ENCODE results near the gene DCXR. TPM values are rescaled to one million over a fixed set of nuclear protein-coding genes. Genes with fewer than 3 reads are reported as not detected.

Gene DCXR
- total RNA-seq, 1 experiment from 2014 or later, result 111 TPM

- no peak overlapping the region for H3K27ac Mint-ChIP-seq (ENCODE audit: low read depth, unreplicated experiment)
- no peaks in the 10 kb centered on the region for H3K27me3 Mint-ChIP-seq (ENCODE audit: insufficient read depth, unreplicated experiment)
- peaks cover 19% of the 10 kb centered on the region for H3K36me3 Mint-ChIP-seq (ENCODE audit: insufficient read depth, unreplicated experiment)
- no peak overlapping the region for H3K4me3 Mint-ChIP-seq (ENCODE audit: unreplicated experiment)
- intact Hi-C loops (cut with micrococcal nuclease), result no loop called here
- BruUV-seq (replicated peaks), result no TSS peak
- no peak for DNase-seq (ENCODE audit: unreplicated experiment)
- POLR2A ChIA-PET, result interaction anchor here (0.6 to 1.3 kb wide), 3 partner anchors 10 to 63 kb away, joined by 3 to 6 read pairs (median 4); partner anchors contain the start of gene DCXR
- CTCF ChIA-PET, result no interaction called here
- H3K4me1 Mint-ChIP-seq (ENCODE audit: insufficient read depth, unreplicated experiment), result no peaks in the 10 kb centered on the region
- H3K9me3 Mint-ChIP-seq (ENCODE audit: unreplicated experiment), result no peaks in the 10 kb centered on the region
- TF ChIP-seq CTCF (IDR thresholded peaks at IDR 0.05; ENCODE audit: unreplicated experiment), result no peak
Measured at GRCh38 chr17:82047379-82047778, 9.9 kb upstream of the DCXR start.

- DNase-seq (ENCODE audit: unreplicated experiment), result no peak
- ChIA-PET POLR2A (interaction anchor here (1.3 kb wide), 1 partner anchor 9 kb away, joined by 6 read pairs; the partner anchor contains the start of gene DCXR), CTCF (no interaction called here)
- intact Hi-C loops (cut with micrococcal nuclease), result no loop called here
- no peaks in the 10 kb centered on the region for H3K4me1 Mint-ChIP-seq (ENCODE audit: insufficient read depth, unreplicated experiment)
- no peaks in the 10 kb centered on the region for H3K27me3 Mint-ChIP-seq (ENCODE audit: insufficient read depth, unreplicated experiment)
- peaks cover 19% of the 10 kb centered on the region for H3K36me3 Mint-ChIP-seq (ENCODE audit: insufficient read depth, unreplicated experiment)
- no peak overlapping the region for H3K4me3 Mint-ChIP-seq (ENCODE audit: unreplicated experiment)
- no TSS peak for BruUV-seq (replicated peaks)
- no peak for TF ChIP-seq CTCF (IDR thresholded peaks at IDR 0.05; ENCODE audit: unreplicated experiment)
- no peaks in the 10 kb centered on the region for H3K9me3 Mint-ChIP-seq (ENCODE audit: unreplicated experiment)
- no peak overlapping the region for H3K27ac Mint-ChIP-seq (ENCODE audit: low read depth, unreplicated experiment)
Measured at GRCh38 chr17:82046903-82047302, 9.4 kb upstream of the DCXR start.

DNA sequence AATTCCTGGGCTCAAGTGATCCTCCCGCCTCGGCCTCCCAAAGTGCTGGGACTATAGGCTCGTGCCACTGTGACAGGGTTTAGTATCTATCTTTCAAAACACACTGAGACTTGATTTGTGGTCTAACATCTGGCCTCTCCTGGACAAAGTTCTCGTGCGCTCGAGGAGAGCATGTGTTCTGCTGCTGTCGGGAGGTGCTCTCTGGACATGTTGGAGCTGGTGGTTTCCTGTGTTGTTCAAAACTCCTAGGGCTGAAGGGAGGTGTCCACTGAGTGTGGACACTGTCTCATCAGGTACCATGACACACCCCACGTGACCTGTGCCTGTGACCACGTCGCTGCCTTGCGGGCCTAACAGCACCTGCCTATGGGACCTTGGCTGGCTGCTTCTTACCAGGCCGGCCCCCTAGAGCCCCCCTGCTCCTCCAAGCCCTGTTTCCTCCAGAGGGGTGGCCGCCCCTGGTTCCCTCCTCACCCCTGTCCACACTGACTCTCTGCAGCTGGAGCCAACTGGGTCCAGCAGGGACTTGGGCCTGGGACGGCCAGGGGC is 8.5 kb upstream of the DCXR start:
- H3K27ac Mint-ChIP-seq (ENCODE audit: low read depth, unreplicated experiment), result no peak overlapping the region
- CTCF ChIA-PET, result no interaction called here

DNA sequence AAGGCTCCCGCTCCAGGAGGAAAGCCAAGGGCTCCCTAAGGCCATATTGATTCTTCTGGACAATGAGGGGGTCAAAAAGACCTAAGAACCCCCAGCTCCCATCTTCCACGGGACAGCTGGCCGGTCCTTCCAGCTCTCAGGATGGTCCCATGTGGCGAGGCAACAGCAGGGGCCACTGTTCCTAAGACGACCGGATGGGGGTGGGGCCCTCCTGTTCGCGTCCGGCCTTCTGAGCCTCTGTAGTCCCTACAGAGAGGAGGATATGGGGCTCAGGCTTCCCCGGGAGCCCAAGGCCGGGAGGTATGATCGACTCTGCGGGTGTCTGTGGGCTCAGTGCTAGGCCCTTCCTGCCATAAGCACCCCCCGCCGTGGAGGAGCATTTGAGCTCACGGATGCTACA is 6.0 kb upstream of the DCXR start:
- ChIA-PET CTCF (no interaction called here), POLR2A (no interaction called here)
- TF ChIP-seq CTCF (IDR thresholded peaks at IDR 0.05; ENCODE audit: unreplicated experiment), result no peak
- peaks cover 19% of the 10 kb centered on the region for H3K36me3 Mint-ChIP-seq (ENCODE audit: insufficient read depth, unreplicated experiment)
- no peaks in the 10 kb centered on the region for H3K27me3 Mint-ChIP-seq (ENCODE audit: insufficient read depth, unreplicated experiment)
- no TSS peak for BruUV-seq (replicated peaks)
- H3K4me1 Mint-ChIP-seq (ENCODE audit: insufficient read depth, unreplicated experiment), result peaks cover 8% of the 10 kb centered on the region
- no peak overlapping the region for H3K27ac Mint-ChIP-seq (ENCODE audit: low read depth, unreplicated experiment)
- intact Hi-C loops (cut with micrococcal nuclease), result no loop called here
- H3K4me3 Mint-ChIP-seq (ENCODE audit: unreplicated experiment), result no peak overlapping the region
- no peak for DNase-seq (ENCODE audit: unreplicated experiment)
- no peaks in the 10 kb centered on the region for H3K9me3 Mint-ChIP-seq (ENCODE audit: unreplicated experiment)

More for the DNA sequence above, 8.5 kb upstream of the DCXR start:
- TF ChIP-seq CTCF (IDR thresholded peaks at IDR 0.05; ENCODE audit: unreplicated experiment), result no peak
- H3K27me3 Mint-ChIP-seq (ENCODE audit: insufficient read depth, unreplicated experiment), result no peaks in the 10 kb centered on the region
- BruUV-seq (replicated peaks), result no TSS peak
- H3K4me1 Mint-ChIP-seq (ENCODE audit: insufficient read depth, unreplicated experiment), result peaks cover 6% of the 10 kb centered on the region
- no peak for DNase-seq (ENCODE audit: unreplicated experiment)
- H3K36me3 Mint-ChIP-seq (ENCODE audit: insufficient read depth, unreplicated experiment), result peaks cover 19% of the 10 kb centered on the region
- H3K4me3 Mint-ChIP-seq (ENCODE audit: unreplicated experiment), result no peak overlapping the region
- no peaks in the 10 kb centered on the region for H3K9me3 Mint-ChIP-seq (ENCODE audit: unreplicated experiment)
- POLR2A ChIA-PET, result no interaction called here
- intact Hi-C loops (cut with micrococcal nuclease), result no loop called here
